OCI-LY3 (cell line): ENCODE measurements around the gene ETFRF1.

Experiments used
- H2AFZ ChIP-seq: fragments of 200-600, 300-600 bp; shearing (Covaris generic); 2 replicates; pipeline ENCODE4 v1.6.0; 2014; ENCODE audit warnings: antibody characterized with exemption, low read depth, low read length
- H3K27ac ChIP-seq: fragments of 200-600, 300-600 bp; sonication (generic); 2 replicates; pipeline ENCODE4 v1.5.1; 2014; ENCODE audit warnings: mild to moderate bottlenecking, low read length, moderate library complexity, mixed read lengths
- H3K27me3 ChIP-seq: fragments of 200-600, 300-600 bp; sonication (generic); 2 replicates; pipeline ENCODE4 v1.6.1; 2014; ENCODE audit warnings: low read depth, low read length, mixed read lengths
- H3K36me3 ChIP-seq: fragments of 200-600, 300-600 bp; sonication (generic); replicated peaks from 2 replicates; pipeline ENCODE3; 2014; ENCODE audit warnings: low read depth, low read length, mixed read lengths
- H3K4me1 ChIP-seq: fragments of 300-600, 200-600 bp; sonication (generic); 2 replicates; pipeline ENCODE4 v1.6.1; 2014; ENCODE audit warnings: low read length, mixed read lengths
- H3K4me2 ChIP-seq: fragments of 200-600, 300-600 bp; sonication (generic); 2 replicates; pipeline ENCODE4 v1.6.1; 2014; ENCODE audit warnings: low read length, mixed read lengths
- H3K4me3 ChIP-seq: fragments of 300-600, 200-600 bp; sonication (generic); 2 replicates; pipeline ENCODE4 v1.5.1; 2014; ENCODE audit warnings: antibody characterized with exemption, mild to moderate bottlenecking, low read length, moderate library complexity
- H3K79me2 ChIP-seq: fragments of 300-600, 200-600 bp; shearing (Covaris generic); 2 replicates; pipeline ENCODE4 v1.6.1; 2014; ENCODE audit warnings: mild to moderate bottlenecking, low read length, mixed read lengths
- H3K9ac ChIP-seq: fragments of 300-600, 200-600 bp; shearing (Covaris generic); 2 replicates; pipeline ENCODE4 v1.6.0; 2014; ENCODE audit warnings: mild to moderate bottlenecking, low read length, moderate library complexity
- H3K9me3 ChIP-seq: fragments of 200-600, 300-600 bp; shearing (Covaris generic); 2 replicates; pipeline ENCODE4 v1.6.1; 2014; ENCODE audit warnings: low read length, mixed read lengths; ENCODE audit not compliant: insufficient read depth
- H4K20me1 ChIP-seq: fragments of 200-600, 300-600 bp; sonication (generic); 2 replicates; pipeline ENCODE4 v1.6.1; 2016; ENCODE audit warnings: low read length, mixed read lengths; ENCODE audit not compliant: insufficient read depth
- CTCF ChIP-seq: fragments of 200-600, 300-600 bp; sonication (generic); IDR thresholded peaks from 2 replicates; pipeline ENCODE4 v1.5.1; 2014; ENCODE audit warnings: antibody characterized with exemption, low read length, low read depth
- EZH2phosphoT487 ChIP-seq: fragments of 200-600 bp; shearing (Covaris generic); IDR thresholded peaks from 2 replicates; pipeline ENCODE4 v1.6.1; 2018; ENCODE audit warnings: antibody characterized with exemption, mixed run types, low read depth

Gene ETFRF1

GRCh38 chr12:25195056-25195971, at the start of gene ETFRF1, which contains the start of gene DNAI7:
Gene ETFRF1 (plus strand): TSS chr12:25195237. CDS start chr12:25203957, 8,720 bp downstream.
Gene DNAI7 (minus strand): TSS chr12:25195160. CDS start chr12:25195078, 82 bp downstream.
- no peaks in the 10 kb centered on the region for H3K9me3 ChIP-seq
- H3K27ac ChIP-seq, result peak within 1 kb of the TSS; percentile 25

GRCh38 chr12:25146686-25147085, 48.4 kb upstream of the ETFRF1 start:
- Histone ChIP-seq H3K9ac (no peak overlapping the region), H3K4me2 (no peak overlapping the region), H3K79me2 (no peaks in the 10 kb centered on the region), H3K36me3 (no peaks in the 10 kb centered on the region), H3K4me3 (no peak overlapping the region), H2AFZ (no peak overlapping the region), H3K9me3 (no peaks in the 10 kb centered on the region), H4K20me1 (no peaks in the 10 kb centered on the region), H3K4me1 (no peaks in the 10 kb centered on the region), H3K27me3 (no peaks in the 10 kb centered on the region), H3K27ac (no peak overlapping the region)
- no peak for TF ChIP-seq EZH2phosphoT487

More at GRCh38 chr12:25195056-25195971, at the start of gene ETFRF1, which contains the start of gene DNAI7:
- no peak for TF ChIP-seq CTCF
- TF ChIP-seq EZH2phosphoT487, result no peak
- no peaks in the 10 kb centered on the region for H3K36me3 ChIP-seq
- no peaks in the 10 kb centered on the region for H3K79me2 ChIP-seq
- no peaks in the 10 kb centered on the region for H3K27me3 ChIP-seq
- peak within 1 kb of the TSS; percentile 16; the same call in 1 of the 2 replicates for H2AFZ ChIP-seq
- H3K9ac ChIP-seq, result peak within 1 kb of the TSS; percentile 64
- H3K4me1 ChIP-seq, result peaks cover 18% of the 10 kb centered on the region
- H3K4me3 ChIP-seq, result peak within 1 kb of the TSS; percentile 81
- H4K20me1 ChIP-seq, result no peaks in the 10 kb centered on the region
- peak within 1 kb of the TSS; percentile 80 for H3K4me2 ChIP-seq

- H3K27ac ChIP-seq, result no peak overlapping the region
- no peaks in the 10 kb centered on the region for H3K27me3 ChIP-seq
- no peak overlapping the region for H3K9ac ChIP-seq
- H3K79me2 ChIP-seq, result no peaks in the 10 kb centered on the region
- TF ChIP-seq EZH2phosphoT487 (no peak), CTCF (no peak)
- H4K20me1 ChIP-seq, result no peaks in the 10 kb centered on the region
- no peak overlapping the region for H3K4me2 ChIP-seq
- no peaks in the 10 kb centered on the region for H3K36me3 ChIP-seq
- no peaks in the 10 kb centered on the region for H3K9me3 ChIP-seq
- H3K4me1 ChIP-seq, result peaks cover 26% of the 10 kb centered on the region
- 0 out of 2 replicates have a peak overlapping the region, but pooled peaks have one; percentile 43 for H2AFZ ChIP-seq
- no peak overlapping the region for H3K4me3 ChIP-seq
Measured at GRCh38 chr12:25151476-25151875, 43.6 kb upstream of the ETFRF1 start.

GRCh38 chr12:25152055-25152454, 43.0 kb upstream of the ETFRF1 start:
- no peak overlapping the region for H2AFZ ChIP-seq

More at GRCh38 chr12:25152055-25152454, 43.0 kb upstream of the ETFRF1 start:
- TF ChIP-seq CTCF (no peak), EZH2phosphoT487 (no peak)
- H3K36me3 ChIP-seq, result no peaks in the 10 kb centered on the region
- no peaks in the 10 kb centered on the region for H3K9me3 ChIP-seq
- H3K4me3 ChIP-seq, result no peak overlapping the region
- H3K27me3 ChIP-seq, result no peaks in the 10 kb centered on the region
- H3K4me2 ChIP-seq, result no peak overlapping the region
- no peaks in the 10 kb centered on the region for H4K20me1 ChIP-seq
- H3K79me2 ChIP-seq, result no peaks in the 10 kb centered on the region
- no peak overlapping the region for H3K27ac ChIP-seq
- no peak overlapping the region for H3K9ac ChIP-seq
- peaks cover 32% of the 10 kb centered on the region for H3K4me1 ChIP-seq
